Islet precursor cell (in vitro differentiated cells): ENCODE results near the gene DNAH2.

ENCODE experiments used
- DNase-seq: peaks from one replicate; pipeline ENCODE4 v3.0.0-alpha.2; 2018

The DNAH2 gene

GRCh38 chr17:7716901-7717755, at the start of gene DNAH2:
Gene DNAH2, plus strand, starts transcription at chr17:7717744. Its CDS starts 1,991 bp downstream, at chr17:7719735.
- DNase-seq = peak; percentile 98

GRCh38 chr17:7668482-7668881, 49.1 kb upstream of the DNAH2 start:
- DNase-seq = no peak

DNA sequence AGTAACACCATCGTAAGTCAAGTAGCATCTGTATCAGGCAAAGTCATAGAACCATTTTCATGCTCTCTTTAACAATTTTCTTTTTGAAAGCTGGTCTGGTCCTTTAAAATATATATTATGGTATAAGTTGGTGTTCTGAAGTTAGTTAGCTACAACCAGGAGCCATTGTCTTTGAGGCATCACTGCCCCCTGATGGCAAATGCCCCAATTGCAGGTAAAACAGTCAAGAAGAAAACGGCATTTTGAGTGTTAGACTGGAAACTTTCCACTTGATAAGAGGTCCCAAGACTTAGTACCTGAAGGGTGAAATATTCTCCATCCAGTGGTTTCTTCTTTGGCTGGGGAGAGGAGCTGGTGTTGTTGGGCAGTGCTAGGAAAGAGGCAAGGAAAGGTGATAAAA, 44.3 kb upstream of the DNAH2 start:
- DNase-seq = no peak

DNA sequence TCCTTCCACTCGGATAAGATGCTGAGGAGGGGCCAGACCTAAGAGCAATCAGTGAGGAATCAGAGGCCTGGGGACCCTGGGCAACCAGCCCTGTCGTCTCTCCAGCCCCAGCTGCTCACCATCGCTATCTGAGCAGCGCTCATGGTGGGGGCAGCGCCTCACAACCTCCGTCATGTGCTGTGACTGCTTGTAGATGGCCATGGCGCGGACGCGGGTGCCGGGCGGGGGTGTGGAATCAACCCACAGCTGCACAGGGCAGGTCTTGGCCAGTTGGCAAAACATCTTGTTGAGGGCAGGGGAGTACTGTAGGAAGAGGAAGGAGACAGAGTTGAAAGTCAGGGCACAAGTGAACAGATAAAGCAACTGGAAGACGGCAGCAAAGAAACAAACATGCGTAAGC, 42.6 kb upstream of the DNAH2 start:
- no peak for DNase-seq

DNA sequence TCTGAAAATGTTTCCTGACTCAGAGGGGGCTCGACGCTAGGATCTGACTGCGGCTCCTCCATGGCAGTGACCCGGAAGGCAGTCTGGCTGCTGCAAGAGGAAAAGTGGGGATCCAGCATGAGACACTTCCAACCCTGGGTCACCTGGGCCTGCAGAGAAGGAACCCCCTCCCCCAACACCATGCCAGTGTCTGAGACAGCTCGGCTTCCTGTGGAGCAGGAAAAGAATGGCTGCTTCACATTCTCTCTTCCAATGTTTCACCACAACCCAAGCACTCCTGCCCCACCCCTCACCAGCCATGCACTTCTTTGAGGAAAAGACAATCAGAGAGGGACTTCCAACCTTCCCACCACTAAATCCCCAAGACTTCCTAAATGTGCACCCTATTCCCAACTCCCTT, 41.0 kb upstream of the DNAH2 start:
- DNase-seq = no peak

DNA sequence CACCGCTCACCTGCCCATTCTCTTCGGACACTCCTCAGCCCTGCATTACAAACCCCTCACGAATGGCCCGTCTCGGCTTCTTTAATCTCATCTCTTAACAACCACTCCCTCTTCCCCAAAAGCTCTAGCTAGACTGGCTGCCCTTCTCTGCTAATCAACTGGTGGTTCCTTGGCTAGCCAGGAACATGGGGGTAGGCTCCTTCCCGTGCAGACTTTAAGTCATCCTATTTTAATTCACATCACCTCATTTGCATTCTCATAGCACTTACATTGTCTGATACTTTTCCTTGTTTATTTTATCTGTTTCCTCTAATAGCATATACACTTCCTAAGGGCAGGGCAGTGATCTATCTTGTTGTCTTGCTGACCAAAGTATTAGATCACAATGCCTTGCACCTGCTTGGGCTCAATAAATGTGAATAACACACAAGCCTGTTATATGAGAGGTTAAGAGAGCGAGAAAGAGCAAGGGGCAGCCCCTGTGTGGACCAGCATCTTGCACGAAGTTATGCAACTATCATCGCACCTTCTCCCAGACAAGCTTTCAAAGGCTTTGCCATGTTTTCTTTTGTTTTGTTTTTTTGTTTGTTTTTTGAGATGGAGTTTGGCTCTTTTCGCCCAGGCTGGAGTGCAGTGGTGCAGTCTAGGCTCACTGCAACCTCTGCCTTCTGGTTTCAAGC, 40.0 kb upstream of the DNAH2 start:
- DNase-seq = no peak

GRCh38 chr17:7684851-7685532, 32.6 kb upstream of the DNAH2 start:
- DNase-seq = no peak

GRCh38 chr17:7685533-7686221, 31.9 kb upstream of the DNAH2 start:
- peak; percentile 97 for DNase-seq

DNA sequence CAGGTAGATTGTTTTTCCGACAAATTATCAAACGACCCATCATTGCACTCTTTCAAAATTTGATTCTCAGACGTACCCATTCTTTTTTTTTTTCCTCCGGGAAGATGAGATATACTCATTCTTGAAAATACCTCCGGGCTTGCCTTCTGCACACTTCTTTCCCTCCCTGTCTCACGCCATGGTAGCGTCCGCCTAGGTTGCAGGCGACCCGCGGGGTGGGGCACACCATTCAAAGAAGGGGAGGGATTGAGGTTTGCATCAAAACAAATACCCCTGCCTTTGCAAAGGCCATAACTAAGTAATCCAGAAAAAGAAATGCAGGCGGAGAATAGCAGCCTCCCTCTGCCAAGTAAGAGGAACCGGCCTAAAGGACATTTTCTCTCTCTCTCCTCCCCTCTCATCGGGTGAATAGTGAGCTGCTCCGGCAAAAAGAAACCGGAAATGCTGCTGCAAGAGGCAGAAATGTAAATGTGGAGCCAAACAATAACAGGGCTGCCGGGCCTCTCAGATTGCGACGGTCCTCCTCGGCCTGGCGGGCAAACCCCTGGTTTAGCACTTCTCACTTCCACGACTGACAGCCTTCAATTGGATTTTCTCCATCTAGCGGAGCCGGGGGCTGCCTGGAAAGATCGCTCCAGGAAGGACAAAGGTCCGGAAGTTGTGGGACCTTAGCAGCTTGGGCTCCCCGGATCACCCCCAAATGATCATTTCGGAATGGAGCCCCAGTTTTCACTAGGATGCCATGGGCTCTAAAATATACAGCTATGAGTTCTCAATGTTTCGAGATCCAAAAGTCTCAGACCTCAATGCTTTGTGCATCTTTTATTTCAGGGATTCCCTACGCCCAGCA, 31.1 kb upstream of the DNAH2 start:
- peak; percentile 90 for DNase-seq

DNA sequence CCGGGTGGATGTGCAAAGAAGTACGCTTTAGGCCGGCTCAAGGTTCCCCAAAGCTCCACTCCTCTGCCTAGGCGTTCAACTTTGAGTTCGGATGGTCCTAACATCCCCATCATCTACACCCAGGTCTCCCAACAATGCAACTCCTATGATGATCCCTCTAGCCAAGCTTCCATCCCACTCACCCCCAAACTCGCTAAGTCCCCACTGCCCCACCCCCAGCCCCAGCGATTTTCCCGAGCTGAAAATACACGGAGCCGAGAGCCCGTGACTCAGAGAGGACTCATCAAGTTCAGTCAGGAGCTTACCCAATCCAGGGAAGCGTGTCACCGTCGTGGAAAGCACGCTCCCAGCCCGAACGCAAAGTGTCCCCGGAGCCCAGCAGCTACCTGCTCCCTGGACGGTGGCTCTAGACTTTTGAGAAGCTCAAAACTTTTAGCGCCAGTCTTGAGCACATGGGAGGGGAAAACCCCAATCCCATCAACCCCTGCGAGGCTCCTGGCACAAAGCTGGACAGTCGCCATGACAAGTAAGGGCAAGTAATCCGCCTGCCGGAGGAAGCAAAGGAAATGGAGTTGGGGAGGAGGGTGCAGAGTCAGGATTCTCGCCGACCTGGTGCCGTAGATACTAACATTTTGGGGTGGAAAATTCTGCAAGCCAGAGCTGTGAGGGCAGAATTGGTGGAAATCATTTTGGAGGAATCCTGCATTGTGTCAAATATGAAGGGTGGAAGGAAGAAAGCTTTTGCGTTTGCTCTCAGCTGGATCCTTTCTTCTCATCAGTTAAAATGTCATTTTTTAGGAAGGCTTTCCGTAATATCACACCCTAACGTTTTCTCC, 30.3 kb upstream of the DNAH2 start, which contains the start of gene TP53:
TP53 (minus strand) TSS at position 419 of the 836 bp plus-strand sequence. CDS start 10,896 bp downstream, outside the sequence.
- DNase-seq = peak; percentile 98

- DNase-seq = peak; percentile 100
Observed at GRCh38 chr17:7687908-7688807, 29.4 kb upstream of the DNAH2 start, which contains the start of gene WRAP53. Gene WRAP53, plus strand, starts transcription at chr17:7688477. Its CDS starts 172 bp downstream, at chr17:7688649.

GRCh38 chr17:7688808-7689316, 28.7 kb upstream of the DNAH2 start:
- DNase-seq = no peak

DNA sequence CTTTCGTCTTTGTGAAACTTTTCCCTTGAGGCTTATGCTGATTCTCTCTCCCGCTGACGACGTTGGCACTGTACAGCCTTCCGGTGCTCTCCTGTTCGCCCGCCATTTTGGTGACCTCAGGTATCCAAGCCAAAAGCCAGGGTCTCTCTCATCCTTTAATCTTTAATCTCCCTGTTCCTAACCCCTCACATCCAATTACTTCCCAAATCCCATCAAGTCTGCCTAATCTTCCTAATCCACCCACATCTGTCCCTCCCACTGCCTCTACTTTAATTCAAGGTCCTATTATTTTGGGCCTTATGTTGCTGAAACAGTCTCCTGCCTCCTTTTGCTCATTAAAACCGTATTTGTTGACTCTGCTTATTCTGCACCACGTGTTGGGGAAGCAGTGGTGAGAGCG, 22.0 kb upstream of the DNAH2 start:
- DNase-seq = no peak

DNA sequence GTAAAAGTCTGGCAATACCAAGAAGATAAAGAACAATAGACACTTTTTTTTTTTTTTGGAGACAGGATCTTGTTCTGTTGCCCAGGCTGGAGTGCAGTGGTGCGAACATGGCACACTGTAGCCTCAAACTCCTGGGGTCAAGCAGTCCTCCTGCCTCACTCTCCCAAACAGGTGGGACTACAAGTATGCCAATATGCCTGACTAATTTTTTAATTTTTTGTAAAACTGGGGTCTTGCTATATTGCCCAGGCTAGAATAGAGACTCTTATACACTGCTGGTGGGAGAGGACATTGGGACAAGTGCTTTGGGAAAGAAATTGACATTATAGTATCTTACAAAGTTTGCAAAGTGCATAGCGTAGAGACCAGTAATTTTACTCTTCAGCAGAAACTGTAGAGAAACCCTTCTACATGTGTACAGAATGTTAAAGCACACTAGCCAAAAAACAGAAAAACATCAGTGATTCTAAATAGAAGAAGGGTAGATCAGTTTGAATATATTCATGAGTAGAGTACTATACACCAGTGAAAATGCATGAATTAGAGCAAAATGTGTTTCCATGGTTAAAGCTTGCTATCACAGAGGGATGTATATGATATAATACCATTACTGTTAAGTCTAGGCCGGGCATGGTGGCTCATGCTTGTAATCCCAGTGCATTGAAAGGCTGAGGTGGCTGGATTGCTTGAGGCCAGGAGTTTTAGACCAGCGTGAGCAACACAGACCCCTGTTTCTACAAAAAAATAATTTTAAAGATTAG, 19.5 kb upstream of the DNAH2 start:
- no peak for DNase-seq

GRCh38 chr17:7700510-7700909, 17.0 kb upstream of the DNAH2 start:
- no peak for DNase-seq

DNA sequence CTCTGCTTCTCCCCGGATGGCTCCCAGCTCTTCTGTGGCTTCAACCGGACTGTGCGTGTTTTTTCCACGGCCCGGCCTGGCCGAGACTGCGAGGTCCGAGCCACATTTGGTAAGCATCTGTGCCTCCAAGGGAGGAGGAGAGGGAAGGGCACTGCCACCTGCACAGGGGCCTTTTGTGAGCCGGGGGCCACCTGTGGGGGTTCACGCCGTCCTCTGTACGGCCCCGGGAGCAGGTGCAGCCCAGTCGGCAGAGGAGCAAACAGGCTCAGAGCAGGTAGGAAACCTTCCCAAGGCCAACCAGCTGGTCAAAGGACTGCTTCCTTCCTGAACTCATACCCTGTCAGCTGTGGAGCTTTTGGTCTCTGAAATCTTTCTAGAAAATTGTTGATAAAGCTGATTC, 15.9 kb upstream of the DNAH2 start:
- DNase-seq = no peak

GRCh38 chr17:7702776-7703175, 14.8 kb upstream of the DNAH2 start:
- DNase-seq = peak; percentile 56

GRCh38 chr17:7703584-7704479, 13.7 kb upstream of the DNAH2 start:
- peak; percentile 95 for DNase-seq
